Gastroesophageal sphincter (tissue), 4 donors: ENCODE results near the gene SMG6. TPM values are rescaled to one million over a fixed set of nuclear protein-coding genes. Genes with fewer than 3 reads are reported as not detected.

Experiments used
- ATAC-seq: fragments of 150-250 bp; one replicate; pipeline ENCODE4 v1.9.1; 2016; ENCODE audit warnings: mild to moderate bottlenecking, moderate library complexity
- H3K27ac ChIP-seq, 4 donors: fragments of 200-600 bp; sonication (generic) in 3 of 4; 1 replicate in 3 of 4; 2 replicates in 1 of 4; pipeline ENCODE4 v1.5.1; 2016 to 2019
- H3K27me3 ChIP-seq: fragments of 200-600 bp; sonication (generic); one replicate; pipeline ENCODE4 v1.5.1; 2019
- H3K36me3 ChIP-seq, 2 donors: fragments of 200-600 bp; sonication (generic); one replicate each; pipeline ENCODE4 v1.5.1; 2019; ENCODE audit warnings: control low read depth in 1 of 2
- H3K4me1 ChIP-seq, 3 donors: fragments of 200-600 bp; sonication (generic); 1 replicate in 2 of 3; 2 replicates in 1 of 3; pipeline ENCODE4 v1.5.1; 2016 to 2019; ENCODE audit warnings: control low read depth in 2 of 3
- H3K4me3 ChIP-seq, 2 donors: fragments of 200-600 bp; sonication (generic); one replicate each; pipeline ENCODE4 v1.5.1; 2019; ENCODE audit warnings: mild to moderate bottlenecking in 1 of 2, moderate library complexity in 1 of 2
- H3K9me3 ChIP-seq, 3 donors: fragments of 200-600 bp; sonication (generic); one replicate each; pipeline ENCODE4 v1.5.1; 2017 to 2019; ENCODE audit warnings: control low read depth in 2 of 3
- EP300 ChIP-seq: sonication (generic); formaldehyde crosslinking; IDR thresholded peaks from one replicate; pipeline ENCODE4 v1.6.1; 2017; ENCODE audit warnings: antibody characterized with exemption, mild to moderate bottlenecking
- POLR2A ChIP-seq, 2 donors: fragments of 450-650 bp; IDR thresholded peaks; one replicate each; pipeline ENCODE4 v1.6.1; 2017; ENCODE audit warnings: antibody characterized with exemption in 2 of 2, mild to moderate bottlenecking in 2 of 2, moderate library complexity in 1 of 2
- POLR2AphosphoS5 ChIP-seq: sonication (generic); formaldehyde crosslinking; IDR thresholded peaks from one replicate; pipeline ENCODE4 v1.6.1; 2017; ENCODE audit warnings: antibody characterized with exemption
- WGBS, 2 donors: methylation state at CpG; one replicate each; pipeline ENCODE4 v1.1.5; 2018; ENCODE audit warnings: low coverage in 1 of 2; 5-methylcytosine and 5-hydroxymethylcytosine counted together
- total RNA-seq, 4 donors: library from RNA; depleted of rRNA; stranded (reverse); fragments of >200 nt; gene quantifications; one replicate each; pipeline ENCODE4 v1.1.0, GENCODE V29; 2016
- TF ChIP-seq, protein P1 (sequence below), 4 experiments: fragments of 200-600 bp in 2 of 4; fragments of 450-650 bp in 2 of 4; sonication (generic) in 1 of 4; IDR thresholded peaks; one replicate each; pipeline ENCODE4 v1.5.1; 2017 to 2019; ENCODE audit warnings: antibody characterized with exemption in 4 of 4, mild to moderate bottlenecking in 2 of 4, moderate library complexity in 2 of 4

SMG6 gene
- total RNA-seq, 4 donors from 2014 or later: 27.2 to 75.5 (median 43.9) TPM

DNA sequence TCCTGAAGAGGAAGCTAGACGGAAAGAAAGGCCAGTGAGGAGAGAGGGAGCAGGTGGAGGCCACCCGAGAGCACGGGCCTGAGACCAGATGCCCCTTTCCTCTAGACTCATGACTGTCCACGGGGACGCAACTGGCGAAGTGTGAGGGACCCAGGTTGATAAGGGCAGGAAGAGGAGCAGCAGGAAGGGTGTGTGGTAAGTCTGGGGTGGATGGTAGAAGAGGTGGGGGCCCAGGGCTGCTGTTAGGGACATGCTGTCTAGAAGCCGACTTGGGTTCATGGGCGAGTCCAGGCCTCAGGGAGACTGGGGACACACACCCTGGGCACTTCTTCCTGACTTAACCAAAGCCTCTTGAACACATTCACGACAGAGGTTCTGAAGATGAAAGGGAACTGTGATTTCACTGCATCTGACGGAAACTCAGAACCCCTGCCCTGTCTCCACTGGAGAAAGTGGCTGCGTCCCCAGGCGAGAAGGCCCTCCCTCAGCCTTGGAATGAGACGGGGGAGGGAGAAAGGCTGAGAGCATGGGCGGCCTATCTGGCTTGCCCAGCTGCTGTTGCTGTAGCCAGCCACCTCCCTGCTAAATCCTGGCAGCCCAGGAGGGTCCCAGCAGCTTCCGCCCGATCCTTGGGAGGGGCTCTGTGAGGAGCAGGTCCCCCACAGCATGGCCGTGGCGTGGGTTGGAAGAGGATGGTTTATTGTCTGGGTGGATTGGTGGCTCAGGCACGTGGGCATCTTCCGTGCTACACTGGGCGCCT lies 242.7 kb downstream of the SMG6 start:
- H3K9me3 ChIP-seq: no peaks in the 10 kb centered on the region
- H3K27ac ChIP-seq: peak overlapping the region; percentile 56 to 95 (median 89)
- no peak overlapping the region for H3K4me3 ChIP-seq
- TF ChIP-seq POLR2AphosphoS5 (no peak), POLR2A (IDR thresholded peaks at IDR 0.05) (peak in 1 of 2 donors; percentile 13)
- H3K36me3 ChIP-seq: peaks cover 0 to 80% of the 10 kb centered on the region in 2 donors
- 53% methylated on average over 8 to 14 of the region's 21 CpGs for WGBS, 2 donors
- peaks cover 2 to 99% (median 46%) of the 10 kb centered on the region in 3 donors for H3K4me1 ChIP-seq
- H3K27me3 ChIP-seq: peaks cover 31% of the 10 kb centered on the region
- ATAC-seq: peak; percentile 9

DNA sequence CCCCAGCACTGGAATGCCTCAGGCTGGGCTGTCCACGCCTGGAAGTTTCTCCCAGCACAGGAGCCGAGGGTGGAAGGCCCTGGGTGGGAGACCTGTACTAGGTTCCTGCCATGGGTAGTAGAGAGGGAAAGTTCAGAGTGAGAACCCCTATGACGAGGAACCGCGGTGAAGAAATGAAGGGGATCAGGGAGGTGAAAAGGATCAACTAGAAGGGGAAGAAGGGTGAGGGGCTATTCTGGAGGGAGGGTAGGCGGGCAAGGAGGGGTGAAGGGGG lies 243.3 kb downstream of the SMG6 start:
- no peaks in the 10 kb centered on the region for H3K9me3 ChIP-seq
- H3K27me3 ChIP-seq: peaks cover 36% of the 10 kb centered on the region
- peak overlapping the region; percentile 56 to 95 (median 89) for H3K27ac ChIP-seq
- no peak overlapping the region for H3K4me3 ChIP-seq
- no peak for TF ChIP-seq EP300
- TF ChIP-seq POLR2A (IDR thresholded peaks at IDR 0.05): no peak
- TF ChIP-seq, protein P1, sequence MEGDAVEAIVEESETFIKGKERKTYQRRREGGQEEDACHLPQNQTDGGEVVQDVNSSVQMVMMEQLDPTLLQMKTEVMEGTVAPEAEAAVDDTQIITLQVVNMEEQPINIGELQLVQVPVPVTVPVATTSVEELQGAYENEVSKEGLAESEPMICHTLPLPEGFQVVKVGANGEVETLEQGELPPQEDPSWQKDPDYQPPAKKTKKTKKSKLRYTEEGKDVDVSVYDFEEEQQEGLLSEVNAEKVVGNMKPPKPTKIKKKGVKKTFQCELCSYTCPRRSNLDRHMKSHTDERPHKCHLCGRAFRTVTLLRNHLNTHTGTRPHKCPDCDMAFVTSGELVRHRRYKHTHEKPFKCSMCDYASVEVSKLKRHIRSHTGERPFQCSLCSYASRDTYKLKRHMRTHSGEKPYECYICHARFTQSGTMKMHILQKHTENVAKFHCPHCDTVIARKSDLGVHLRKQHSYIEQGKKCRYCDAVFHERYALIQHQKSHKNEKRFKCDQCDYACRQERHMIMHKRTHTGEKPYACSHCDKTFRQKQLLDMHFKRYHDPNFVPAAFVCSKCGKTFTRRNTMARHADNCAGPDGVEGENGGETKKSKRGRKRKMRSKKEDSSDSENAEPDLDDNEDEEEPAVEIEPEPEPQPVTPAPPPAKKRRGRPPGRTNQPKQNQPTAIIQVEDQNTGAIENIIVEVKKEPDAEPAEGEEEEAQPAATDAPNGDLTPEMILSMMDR (IDR thresholded peaks at IDR 0.05): no peak
- TF ChIP-seq POLR2AphosphoS5: no peak
- H3K4me1 ChIP-seq: peaks cover 2 to 99% (median 41%) of the 10 kb centered on the region in 3 donors
- no peak for ATAC-seq
- WGBS, 2 donors: 23 to 67% methylated on average over 3 to 4 of the region's 6 CpGs
- peaks cover 0 to 75% of the 10 kb centered on the region in 2 donors for H3K36me3 ChIP-seq

DNA sequence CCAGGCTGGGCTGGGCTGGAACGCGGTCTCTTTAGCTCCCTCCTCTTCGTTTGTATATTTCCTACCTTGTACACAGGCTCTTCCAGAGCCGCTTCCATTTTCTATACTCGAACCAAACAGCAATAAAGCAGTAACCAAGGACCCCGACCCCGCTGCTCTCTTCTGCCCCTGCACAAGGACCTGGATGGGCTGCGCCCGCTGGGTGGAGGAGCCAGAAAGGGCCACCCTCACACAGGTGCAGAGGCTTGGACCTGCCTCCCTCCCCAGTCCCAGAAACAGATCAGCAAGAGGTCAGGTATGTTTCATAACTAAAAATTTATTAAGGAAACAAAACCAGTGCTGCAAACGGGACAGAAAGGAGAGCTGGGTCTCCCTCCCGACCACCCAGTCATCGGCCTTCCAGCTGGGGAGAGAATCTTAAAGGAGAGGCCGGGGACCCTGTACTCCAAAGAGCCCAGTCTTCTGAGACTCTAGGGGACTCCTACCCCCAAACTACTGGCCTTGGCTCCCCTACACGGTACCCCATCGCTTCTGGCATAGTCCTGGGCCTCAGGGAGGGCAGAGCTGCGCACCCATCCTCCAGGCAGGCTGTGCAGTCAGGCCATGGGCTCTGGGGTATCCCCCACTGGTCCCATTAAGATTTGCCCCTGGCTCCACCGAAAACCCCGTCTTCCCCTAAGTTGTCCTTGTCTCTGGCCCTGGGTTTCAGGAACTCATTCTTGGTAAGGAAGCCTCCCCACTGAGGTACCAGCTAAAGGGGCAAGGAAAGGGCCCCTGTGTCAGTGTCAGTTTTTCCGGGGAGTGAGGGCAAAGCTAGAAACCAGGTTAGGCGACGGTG lies 243.8 kb downstream of the SMG6 start:
- H3K4me3 ChIP-seq: peak overlapping the region in 1 of 2 donors; percentile 77
- TF ChIP-seq POLR2AphosphoS5 (no peak), EP300 (no peak), POLR2A (IDR thresholded peaks at IDR 0.05) (no peak)
- TF ChIP-seq, protein P1 (IDR thresholded peaks at IDR 0.05): no peak
- H3K4me1 ChIP-seq: peaks cover 2 to 99% (median 36%) of the 10 kb centered on the region in 3 donors

DNA sequence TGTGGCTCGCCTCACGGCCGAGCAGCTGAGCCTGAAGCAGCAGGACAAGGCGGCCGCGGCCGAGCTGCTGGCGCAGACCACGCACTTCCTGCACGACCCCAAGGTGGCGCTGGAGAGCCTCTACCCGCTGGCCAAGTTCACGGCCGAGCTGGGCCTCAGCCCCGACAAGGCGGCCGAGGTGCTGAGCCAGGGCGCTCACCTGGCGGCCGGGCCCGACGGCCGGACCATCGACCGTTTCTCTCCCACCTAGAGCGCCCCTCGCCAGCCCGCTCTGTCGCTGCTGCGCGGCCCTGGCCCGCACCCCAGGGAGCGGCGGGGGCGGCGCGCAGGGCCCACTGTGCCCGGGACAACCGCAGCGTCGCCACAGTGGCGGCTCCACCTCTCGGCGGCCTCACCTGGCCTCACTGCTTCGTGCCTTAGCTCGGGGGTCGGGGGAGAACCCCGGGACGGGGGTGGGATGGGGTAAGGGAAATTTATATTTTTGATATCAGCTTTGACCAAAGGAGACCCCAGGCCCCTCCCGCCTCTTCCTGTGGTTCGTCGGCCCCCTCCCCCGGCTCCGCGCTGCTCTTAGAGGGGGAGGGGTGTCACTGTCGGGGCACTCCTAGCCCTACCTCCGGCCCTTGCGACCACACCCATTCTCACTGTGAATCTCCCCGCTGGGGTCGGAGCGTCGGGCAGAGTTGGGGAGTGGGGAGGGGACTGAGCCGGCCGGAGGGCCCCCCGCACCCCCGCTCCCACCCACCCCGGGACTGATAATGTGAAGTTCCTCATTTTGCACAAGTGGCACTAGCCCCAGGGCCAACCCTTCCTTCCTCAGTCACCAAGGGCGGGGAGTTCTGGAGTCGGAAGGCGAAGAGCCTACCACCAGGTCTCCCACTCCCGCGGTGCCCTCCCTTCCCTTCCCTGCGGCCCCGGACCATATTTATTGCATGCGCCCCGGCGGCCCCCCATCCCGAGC lies 244.7 kb downstream of the SMG6 start:
- ATAC-seq: peak; percentile 29
- peaks cover 48% of the 10 kb centered on the region for H3K27me3 ChIP-seq
- peak overlapping the region in 1 of 2 donors; percentile 77 for H3K4me3 ChIP-seq
- WGBS, 2 donors: 38 to 44% methylated on average over 14 to 15 of the region's 78 CpGs
- H3K27ac ChIP-seq: peak overlapping the region; percentile 56 to 95 (median 89)
- H3K36me3 ChIP-seq: peaks cover 0 to 60% of the 10 kb centered on the region in 2 donors
- peaks cover 2 to 99% (median 33%) of the 10 kb centered on the region in 3 donors for H3K4me1 ChIP-seq
- no peak for TF ChIP-seq EP300
- peak; percentile 10 for TF ChIP-seq POLR2AphosphoS5
- TF ChIP-seq POLR2A (IDR thresholded peaks at IDR 0.05): no peak
- TF ChIP-seq, protein P1 (IDR thresholded peaks at IDR 0.05): peak in 3 of 4 experiments; percentile 83 to 85 (median 84)
- no peaks in the 10 kb centered on the region for H3K9me3 ChIP-seq

More for the DNA sequence above, 243.8 kb downstream of the SMG6 start:
- Histone ChIP-seq H3K36me3 (peaks cover 0 to 69% of the 10 kb centered on the region in 2 donors), H3K9me3 (no peaks in the 10 kb centered on the region), H3K27me3 (peaks cover 42% of the 10 kb centered on the region), H3K27ac (peak overlapping the region; percentile 56 to 95 (median 89))
- no peak for ATAC-seq
- whole genome bisulfite sequencing, 2 donors: 20 to 51% methylated on average over 3 to 5 of the region's 21 CpGs
